ENCODE measurements around the gene RAG1. TPM values are rescaled to one million over a fixed set of nuclear protein-coding genes. Genes with fewer than 3 reads are reported as not detected.

RAG1 gene
- total RNA-seq, 1 experiment from 2014 or later, result 0.23 TPM

DNA sequence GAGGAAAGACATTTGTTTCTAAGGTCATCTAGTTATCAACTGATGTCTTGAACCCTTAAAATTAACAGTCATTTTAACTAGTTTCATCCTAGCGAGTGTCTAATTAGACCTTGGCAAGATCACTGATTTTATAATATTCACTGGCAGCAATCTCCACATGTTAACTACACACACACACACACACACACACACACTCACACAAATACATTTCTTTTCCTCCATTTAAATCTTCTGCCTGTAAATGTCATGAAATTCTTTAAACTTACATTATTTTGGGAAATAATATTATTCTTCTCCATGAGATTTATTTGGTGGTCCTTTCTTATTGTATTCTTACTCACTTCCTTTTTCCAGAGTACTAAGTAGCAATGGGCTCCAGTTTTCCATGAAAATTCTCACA lies 23.6 kb downstream of the RAG1 start:
- ChIA-PET CTCF (no interaction called here), POLR2A (no interaction called here)
- TF ChIP-seq, protein P1, sequence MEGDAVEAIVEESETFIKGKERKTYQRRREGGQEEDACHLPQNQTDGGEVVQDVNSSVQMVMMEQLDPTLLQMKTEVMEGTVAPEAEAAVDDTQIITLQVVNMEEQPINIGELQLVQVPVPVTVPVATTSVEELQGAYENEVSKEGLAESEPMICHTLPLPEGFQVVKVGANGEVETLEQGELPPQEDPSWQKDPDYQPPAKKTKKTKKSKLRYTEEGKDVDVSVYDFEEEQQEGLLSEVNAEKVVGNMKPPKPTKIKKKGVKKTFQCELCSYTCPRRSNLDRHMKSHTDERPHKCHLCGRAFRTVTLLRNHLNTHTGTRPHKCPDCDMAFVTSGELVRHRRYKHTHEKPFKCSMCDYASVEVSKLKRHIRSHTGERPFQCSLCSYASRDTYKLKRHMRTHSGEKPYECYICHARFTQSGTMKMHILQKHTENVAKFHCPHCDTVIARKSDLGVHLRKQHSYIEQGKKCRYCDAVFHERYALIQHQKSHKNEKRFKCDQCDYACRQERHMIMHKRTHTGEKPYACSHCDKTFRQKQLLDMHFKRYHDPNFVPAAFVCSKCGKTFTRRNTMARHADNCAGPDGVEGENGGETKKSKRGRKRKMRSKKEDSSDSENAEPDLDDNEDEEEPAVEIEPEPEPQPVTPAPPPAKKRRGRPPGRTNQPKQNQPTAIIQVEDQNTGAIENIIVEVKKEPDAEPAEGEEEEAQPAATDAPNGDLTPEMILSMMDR (IDR thresholded peaks at IDR 0.05; ENCODE audit: insufficient read depth in 1 of 2, low read depth in 1 of 2, low read length in 1 of 2, severe bottlenecking in 1 of 2, unreplicated experiment in 1 of 2), result no peak
- BruUV-seq (replicated peaks), result no TSS peak
- Mint-ChIP-seq H3K27ac (ENCODE audit: unreplicated experiment) (no peak overlapping the region), H3K9me3 (ENCODE audit: unreplicated experiment) (no peaks in the 10 kb centered on the region), H3K27me3 (ENCODE audit: insufficient read depth, unreplicated experiment) (peaks cover 11% of the 10 kb centered on the region), H3K4me3 (ENCODE audit: unreplicated experiment) (no peak overlapping the region), H3K4me1 (ENCODE audit: low read depth, unreplicated experiment) (no peaks in the 10 kb centered on the region), H3K36me3 (ENCODE audit: insufficient read depth, unreplicated experiment) (no peaks in the 10 kb centered on the region)
- DNase-seq, result no peak
- intact Hi-C loops (cut with micrococcal nuclease; ENCODE audit: unreplicated experiment), result no loop called here
- Histone ChIP-seq H3K27me3 (replicated peaks; ENCODE audit: control insufficient read depth, insufficient read depth, low read length) (no peaks in the 10 kb centered on the region), H3K4me1 (peaks cover 5% of the 10 kb centered on the region; the same call in 1 of the 2 replicates), H3K36me3 (ENCODE audit: control insufficient read depth, insufficient read depth, low read length) (no peaks in the 10 kb centered on the region), H3K9me3 (no peaks in the 10 kb centered on the region), H3K4me3 (ENCODE audit: low read depth, low read length) (no peak overlapping the region)

DNA sequence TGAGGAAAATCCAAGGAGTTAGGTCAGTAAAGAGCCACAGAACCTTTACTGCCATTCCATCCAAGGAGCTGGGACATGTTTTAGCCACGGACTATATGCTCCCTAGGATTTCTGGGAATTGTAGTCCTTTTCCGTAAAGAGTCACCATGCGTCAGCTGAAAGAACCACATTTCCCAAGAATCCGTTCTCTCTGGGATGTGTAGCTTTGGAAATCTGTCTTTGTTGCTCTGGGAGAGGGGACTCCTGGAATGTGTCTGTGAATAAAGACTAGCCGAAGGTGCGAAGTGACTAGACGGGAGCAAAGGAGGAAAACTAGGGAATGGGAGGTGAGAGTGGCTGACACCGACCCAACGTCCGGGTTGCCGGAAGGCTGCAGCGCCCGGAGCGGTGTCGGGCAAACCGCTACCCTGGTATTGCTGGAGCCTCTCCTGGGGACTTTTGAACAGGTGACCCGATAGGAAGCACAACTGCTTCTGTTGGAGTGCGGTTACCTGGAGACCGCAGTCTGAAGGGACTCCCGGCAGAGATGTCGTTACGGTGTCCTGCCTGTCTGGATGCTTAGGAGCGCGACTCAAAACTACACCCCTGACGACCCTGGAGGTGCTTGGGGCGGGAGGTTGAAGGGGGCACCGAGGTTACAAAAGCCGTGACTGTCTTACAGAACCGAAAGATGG lies 26.6 kb downstream of the RAG1 start, which contains the start of gene IFTAP:
Gene IFTAP, plus strand, starts transcription at position 187 of the 674 bp plus-strand sequence. CDS start 15,602 bp downstream, outside the sequence.
- H3K4me3 ChIP-seq (ENCODE audit: low read depth, low read length), result peak within 1 kb of the TSS; percentile 43

DNA sequence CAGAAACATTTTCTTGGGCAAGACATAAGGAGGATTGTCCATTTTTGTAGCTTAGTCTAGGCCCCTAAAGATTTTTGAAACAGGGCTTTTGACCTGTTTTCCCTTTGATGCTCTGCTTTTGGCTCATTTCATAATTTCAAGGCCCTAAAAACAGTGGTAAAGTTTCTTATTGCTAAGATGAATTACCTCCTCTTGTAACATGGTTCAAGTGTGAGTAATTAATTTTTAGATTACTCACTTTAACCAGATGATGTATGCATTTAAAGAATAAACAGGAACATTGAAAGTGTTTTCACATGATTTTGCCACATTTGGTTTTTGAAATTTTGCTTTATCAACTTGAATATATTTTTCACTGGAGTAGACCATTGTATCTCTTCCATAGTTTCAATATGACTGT lies 29.1 kb downstream of the RAG1 start:
- DNase-seq, result no peak
- Histone ChIP-seq H3K36me3 (ENCODE audit: control insufficient read depth, insufficient read depth, low read length) (no peaks in the 10 kb centered on the region), H3K4me3 (ENCODE audit: low read depth, low read length) (no peak overlapping the region), H3K9me3 (no peaks in the 10 kb centered on the region; the same call in 1 of the 2 replicates), H3K4me1 (peaks cover 5% of the 10 kb centered on the region; the same call in 1 of the 2 replicates), H3K27me3 (replicated peaks; ENCODE audit: control insufficient read depth, insufficient read depth, low read length) (no peaks in the 10 kb centered on the region)
- H3K4me1 Mint-ChIP-seq (ENCODE audit: low read depth, unreplicated experiment), result no peaks in the 10 kb centered on the region
- BruUV-seq (replicated peaks), result no TSS peak
- CTCF ChIA-PET, result no interaction called here
- intact Hi-C loops (cut with micrococcal nuclease; ENCODE audit: unreplicated experiment), result no loop called here
- TF ChIP-seq, protein P1 (IDR thresholded peaks at IDR 0.05; ENCODE audit: insufficient read depth in 1 of 2, low read depth in 1 of 2, low read length in 1 of 2, severe bottlenecking in 1 of 2, unreplicated experiment in 1 of 2), result no peak
- H3K36me3 Mint-ChIP-seq (ENCODE audit: insufficient read depth, unreplicated experiment), result no peaks in the 10 kb centered on the region
- H3K9me3 Mint-ChIP-seq (ENCODE audit: unreplicated experiment), result no peaks in the 10 kb centered on the region
- H3K4me3 Mint-ChIP-seq (ENCODE audit: unreplicated experiment), result no peak overlapping the region
- H3K27me3 Mint-ChIP-seq (ENCODE audit: insufficient read depth, unreplicated experiment), result no peaks in the 10 kb centered on the region
- H3K27ac Mint-ChIP-seq (ENCODE audit: unreplicated experiment), result no peak overlapping the region
- POLR2A ChIA-PET, result no interaction called here

More for the DNA sequence above, 26.6 kb downstream of the RAG1 start, which contains the start of gene IFTAP:
- POLR2A ChIA-PET, result no interaction called here
- TF ChIP-seq, protein P1 (IDR thresholded peaks at IDR 0.05; ENCODE audit: insufficient read depth in 1 of 2, low read depth in 1 of 2, low read length in 1 of 2, severe bottlenecking in 1 of 2, unreplicated experiment in 1 of 2), result no peak
- Mint-ChIP-seq H3K27ac (ENCODE audit: unreplicated experiment) (peak within 1 kb of the TSS; percentile 87), H3K4me1 (ENCODE audit: low read depth, unreplicated experiment) (no peaks in the 10 kb centered on the region), H3K4me3 (ENCODE audit: unreplicated experiment) (peak within 1 kb of the TSS; percentile 99), H3K36me3 (ENCODE audit: insufficient read depth, unreplicated experiment) (no peaks in the 10 kb centered on the region), H3K9me3 (ENCODE audit: unreplicated experiment) (no peaks in the 10 kb centered on the region), H3K27me3 (ENCODE audit: insufficient read depth, unreplicated experiment) (peaks cover 3% of the 10 kb centered on the region)
- intact Hi-C loops (cut with micrococcal nuclease; ENCODE audit: unreplicated experiment), result no loop called here
- Histone ChIP-seq H3K4me1 (peaks cover 5% of the 10 kb centered on the region; the same call in 1 of the 2 replicates), H3K27me3 (replicated peaks; ENCODE audit: control insufficient read depth, insufficient read depth, low read length) (no peaks in the 10 kb centered on the region), H3K9me3 (no peaks in the 10 kb centered on the region; the same call in 1 of the 2 replicates), H3K36me3 (ENCODE audit: control insufficient read depth, insufficient read depth, low read length) (no peaks in the 10 kb centered on the region)
- CTCF ChIA-PET, result no interaction called here
- DNase-seq, result peak; percentile 67 to 73
- BruUV-seq (replicated peaks), result no TSS peak
